GM13976 (cell line): Measurements from ENCODE around the gene TTC39B.

ENCODE experiments used
- DNase-seq: peaks from one replicate; pipeline ENCODE4 v3.0.0; 2012; ENCODE audit warnings: low spot score
- in situ Hi-C: fragments of 300-500 bp; cut with MboI; formaldehyde crosslinking; loops from one replicate; pipeline ENCODE4 v1.12.0; 2022; ENCODE audit warnings: low sequenced_read_pairs, mixed read lengths, inconsistent platforms; ENCODE audit not compliant: unreplicated experiment
- TF ChIP-seq, protein P1 (sequence below): IDR thresholded peaks from 2 replicates; pipeline ENCODE4 v1.5.1; 2012; ENCODE audit warnings: borderline replicate concordance, mild to moderate bottlenecking; ENCODE audit not compliant: insufficient read depth; ENCODE audit errors: extremely low read depth, missing control alignments, control extremely low read depth

TTC39B gene

DNA sequence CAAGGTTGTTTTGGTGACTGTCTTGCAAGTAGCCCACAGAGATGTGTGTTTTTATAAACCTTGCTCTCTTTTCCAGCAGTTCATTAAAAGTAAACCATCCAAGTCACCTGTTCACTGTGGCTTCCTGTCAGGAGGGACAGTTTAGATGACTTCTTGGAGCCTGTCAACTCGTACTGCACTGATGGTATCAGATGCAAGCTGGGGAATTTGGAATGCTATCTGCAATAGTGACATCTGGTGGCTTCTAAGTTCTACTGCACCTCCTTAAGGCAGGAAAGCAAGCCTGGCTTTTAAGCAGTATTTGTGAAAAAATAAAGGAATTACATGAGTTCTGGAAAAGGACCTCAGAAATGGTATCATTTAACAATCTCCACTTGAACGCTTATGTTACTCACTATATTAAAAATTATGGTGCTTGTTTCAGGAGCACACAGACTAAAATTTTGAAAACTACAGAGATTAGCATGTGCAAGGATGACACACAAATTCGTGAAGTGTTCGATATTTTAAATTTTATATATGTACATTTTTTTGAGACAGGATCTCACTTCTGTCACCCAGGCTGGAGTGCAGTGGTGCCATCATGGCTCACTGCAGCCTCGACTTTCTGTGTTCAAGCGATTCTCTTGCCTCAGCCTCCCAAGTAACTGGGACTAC is 164.0 kb downstream of the TTC39B start:
- TF ChIP-seq, protein P1, sequence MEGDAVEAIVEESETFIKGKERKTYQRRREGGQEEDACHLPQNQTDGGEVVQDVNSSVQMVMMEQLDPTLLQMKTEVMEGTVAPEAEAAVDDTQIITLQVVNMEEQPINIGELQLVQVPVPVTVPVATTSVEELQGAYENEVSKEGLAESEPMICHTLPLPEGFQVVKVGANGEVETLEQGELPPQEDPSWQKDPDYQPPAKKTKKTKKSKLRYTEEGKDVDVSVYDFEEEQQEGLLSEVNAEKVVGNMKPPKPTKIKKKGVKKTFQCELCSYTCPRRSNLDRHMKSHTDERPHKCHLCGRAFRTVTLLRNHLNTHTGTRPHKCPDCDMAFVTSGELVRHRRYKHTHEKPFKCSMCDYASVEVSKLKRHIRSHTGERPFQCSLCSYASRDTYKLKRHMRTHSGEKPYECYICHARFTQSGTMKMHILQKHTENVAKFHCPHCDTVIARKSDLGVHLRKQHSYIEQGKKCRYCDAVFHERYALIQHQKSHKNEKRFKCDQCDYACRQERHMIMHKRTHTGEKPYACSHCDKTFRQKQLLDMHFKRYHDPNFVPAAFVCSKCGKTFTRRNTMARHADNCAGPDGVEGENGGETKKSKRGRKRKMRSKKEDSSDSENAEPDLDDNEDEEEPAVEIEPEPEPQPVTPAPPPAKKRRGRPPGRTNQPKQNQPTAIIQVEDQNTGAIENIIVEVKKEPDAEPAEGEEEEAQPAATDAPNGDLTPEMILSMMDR: peak; percentile 76
- peak; percentile 62 for DNase-seq
- in situ Hi-C loops: loop anchor here (25.0 kb wide), 1 partner anchor 681 kb away; no protein-coding TSS in a partner anchor

- TF ChIP-seq, protein P1: no peak
- DNase-seq: no peak
- in situ Hi-C loops: loop anchor here (25.0 kb wide), 1 partner anchor 678 kb away; no protein-coding TSS in a partner anchor
These were observed 167.0 kb downstream of the TTC39B start for GRCh38 chr9:15140051-15140450.

GRCh38 chr9:15139469-15139868 is 167.5 kb downstream of the TTC39B start:
- no peak for DNase-seq
- in situ Hi-C loops: loop anchor here (25.0 kb wide), 1 partner anchor 677 kb away; no protein-coding TSS in a partner anchor
- TF ChIP-seq, protein P1: no peak

DNA sequence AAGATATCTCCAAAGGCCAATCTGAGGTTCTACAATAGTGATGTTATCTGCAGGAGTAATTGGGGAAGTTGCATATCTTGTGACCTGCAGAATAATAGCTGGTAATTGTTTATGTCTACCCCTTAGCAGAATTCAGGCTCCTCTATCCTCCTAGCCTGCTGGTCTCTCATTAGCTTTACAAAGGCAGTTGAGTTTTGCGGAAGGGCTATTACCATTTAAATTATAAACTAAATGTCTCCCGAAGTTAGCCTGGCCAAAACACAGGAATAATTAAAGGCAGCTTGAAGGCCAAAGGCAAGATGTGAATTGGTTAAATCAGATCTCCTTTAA is 168.7 kb downstream of the TTC39B start:
- no peak for DNase-seq

GRCh38 chr9:15137658-15138356 is 169.2 kb downstream of the TTC39B start:
- no peak for DNase-seq
- in situ Hi-C loops: loop anchor here (25.0 kb wide), 1 partner anchor 676 kb away; no protein-coding TSS in a partner anchor
- TF ChIP-seq, protein P1: no peak

More for the DNA sequence above, 168.7 kb downstream of the TTC39B start:
- in situ Hi-C loops: loop anchor here (25.0 kb wide), 1 partner anchor 676 kb away; no protein-coding TSS in a partner anchor
- TF ChIP-seq, protein P1: no peak

DNA sequence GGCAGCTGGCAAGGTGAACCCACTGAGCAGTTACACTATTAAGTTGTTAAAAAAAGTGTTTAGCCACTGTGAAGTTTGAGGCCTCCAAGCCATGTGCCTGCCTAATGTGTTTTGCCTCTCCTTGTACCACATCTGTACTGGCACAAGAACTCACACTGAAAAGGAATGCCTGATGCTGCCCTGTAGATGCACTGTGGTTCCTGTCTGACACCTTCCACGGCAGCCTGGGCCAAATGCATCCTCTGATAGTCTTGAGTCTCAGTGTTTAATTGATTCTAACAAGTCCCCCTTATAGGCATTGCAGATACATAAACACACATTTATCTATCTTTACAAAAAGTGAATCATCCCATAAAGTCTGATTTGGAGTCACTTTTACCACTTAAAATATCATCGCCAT is 169.9 kb downstream of the TTC39B start:
- in situ Hi-C loops: loop anchor here (25.0 kb wide), 1 partner anchor 675 kb away; no protein-coding TSS in a partner anchor
- DNase-seq: no peak
- TF ChIP-seq, protein P1: no peak
